Loucy (cell line): ENCODE results near the gene MAP3K15.

Experiments
- H2AFZ ChIP-seq: fragments of 200-600 bp; sonication (generic); 2 replicates; pipeline ENCODE4 v1.6.0; 2016; ENCODE audit warnings: antibody characterized with exemption, mild to moderate bottlenecking, low read length, moderate library complexity
- H3F3A ChIP-seq: fragments of 200-600 bp; 2 replicates; pipeline ENCODE4 v1.6.0; 2016; ENCODE audit warnings: antibody characterized with exemption, low read depth, mild to moderate bottlenecking
- H3K27me3 ChIP-seq: fragments of 200-600 bp; sonication (generic); 2 replicates; pipeline ENCODE4 v1.6.1; 2014; ENCODE audit warnings: low read length, mild to moderate bottlenecking; ENCODE audit not compliant: insufficient read depth, poor library complexity, severe bottlenecking
- H3K36me3 ChIP-seq: fragments of 200-600 bp; sonication (generic); 2 replicates; pipeline ENCODE4 v1.6.1; 2016; ENCODE audit warnings: low read length; ENCODE audit not compliant: insufficient read depth
- H3K4me1 ChIP-seq: fragments of 200-600 bp; sonication (generic); 2 replicates; pipeline ENCODE4 v1.5.1; 2014; ENCODE audit warnings: low read length, mild to moderate bottlenecking; ENCODE audit not compliant: insufficient read depth, poor library complexity, severe bottlenecking
- H3K4me2 ChIP-seq: fragments of 200-600 bp; sonication (generic); 2 replicates; pipeline ENCODE4 v1.6.0; 2014; ENCODE audit warnings: antibody characterized with exemption, low read length, low read depth, mild to moderate bottlenecking; ENCODE audit not compliant: poor library complexity, severe bottlenecking
- H3K4me3 ChIP-seq: fragments of 200-600 bp; sonication (generic); 2 replicates; pipeline ENCODE4 v1.5.1; 2014; ENCODE audit warnings: low read length, mild to moderate bottlenecking, mixed read lengths; ENCODE audit not compliant: poor library complexity, severe bottlenecking
- H3K79me2 ChIP-seq: fragments of 200-600 bp; sonication (generic); 2 replicates; pipeline ENCODE4 v1.6.1; 2014; ENCODE audit warnings: low read length; ENCODE audit not compliant: insufficient read depth
- H3K9ac ChIP-seq: fragments of 200-600 bp; sonication (generic); 2 replicates; pipeline ENCODE4 v1.6.0; 2014; ENCODE audit warnings: mild to moderate bottlenecking, low read depth, low read length, moderate library complexity; ENCODE audit not compliant: poor library complexity, severe bottlenecking
- H3K9me2 ChIP-seq: fragments of 200-600 bp; sonication (generic); replicated peaks from 2 replicates; pipeline ENCODE4 v1.6.1; 2016; ENCODE audit warnings: low read depth, low read length, mixed read lengths
- H3K9me3 ChIP-seq: fragments of 200-600 bp; sonication (generic); 2 replicates; pipeline ENCODE4 v1.6.1; 2014; ENCODE audit warnings: mild to moderate bottlenecking, antibody characterized with exemption, low read length, low read depth; ENCODE audit not compliant: insufficient read depth
- H4K20me1 ChIP-seq: fragments of 200-600 bp; sonication (generic); 2 replicates; pipeline ENCODE4 v1.6.0; 2014; ENCODE audit warnings: antibody characterized with exemption, low read length, mild to moderate bottlenecking; ENCODE audit not compliant: insufficient read depth, poor library complexity, severe bottlenecking
- EZH2phosphoT487 ChIP-seq: fragments of 200-600 bp; IDR thresholded peaks from 2 replicates; pipeline ENCODE4 v1.6.1; 2018; ENCODE audit warnings: antibody characterized with exemption, mild to moderate bottlenecking, moderate library complexity, borderline replicate concordance
- TF ChIP-seq, protein P1 (sequence below): fragments of 200-600 bp; sonication (generic); conservative IDR thresholded peaks from 2 replicates; pipeline ENCODE4 v1.5.1; 2014; ENCODE audit warnings: mild to moderate bottlenecking, antibody characterized with exemption, low read length

Gene MAP3K15

DNA sequence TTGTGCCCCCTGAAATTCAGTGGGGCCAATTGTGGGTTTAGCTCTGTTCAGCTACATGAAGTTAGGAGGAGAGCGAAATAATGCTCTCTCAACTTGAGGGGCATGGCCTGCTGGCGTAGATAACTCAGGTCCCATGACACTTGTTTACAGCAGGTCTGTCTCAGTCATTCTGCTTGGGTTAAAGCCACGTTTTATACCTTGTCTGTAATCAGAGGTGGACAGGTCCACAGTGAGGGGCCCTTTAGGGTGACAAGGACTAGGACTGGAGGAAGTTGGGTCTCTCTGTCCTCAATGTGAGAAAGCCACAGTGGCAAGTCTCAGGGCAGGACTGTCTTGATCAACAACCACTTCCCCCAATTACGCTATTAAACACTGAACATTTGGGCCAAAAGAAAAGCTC is 122.6 kb downstream of the MAP3K15 start:
- no peaks in the 10 kb centered on the region for H3K79me2 ChIP-seq
- H2AFZ ChIP-seq, result no peak overlapping the region
- no peaks in the 10 kb centered on the region for H3K4me1 ChIP-seq
- no peak overlapping the region for H3K9ac ChIP-seq
- no peaks in the 10 kb centered on the region for H3K36me3 ChIP-seq
- H4K20me1 ChIP-seq, result no peaks in the 10 kb centered on the region
- TF ChIP-seq, protein P1, sequence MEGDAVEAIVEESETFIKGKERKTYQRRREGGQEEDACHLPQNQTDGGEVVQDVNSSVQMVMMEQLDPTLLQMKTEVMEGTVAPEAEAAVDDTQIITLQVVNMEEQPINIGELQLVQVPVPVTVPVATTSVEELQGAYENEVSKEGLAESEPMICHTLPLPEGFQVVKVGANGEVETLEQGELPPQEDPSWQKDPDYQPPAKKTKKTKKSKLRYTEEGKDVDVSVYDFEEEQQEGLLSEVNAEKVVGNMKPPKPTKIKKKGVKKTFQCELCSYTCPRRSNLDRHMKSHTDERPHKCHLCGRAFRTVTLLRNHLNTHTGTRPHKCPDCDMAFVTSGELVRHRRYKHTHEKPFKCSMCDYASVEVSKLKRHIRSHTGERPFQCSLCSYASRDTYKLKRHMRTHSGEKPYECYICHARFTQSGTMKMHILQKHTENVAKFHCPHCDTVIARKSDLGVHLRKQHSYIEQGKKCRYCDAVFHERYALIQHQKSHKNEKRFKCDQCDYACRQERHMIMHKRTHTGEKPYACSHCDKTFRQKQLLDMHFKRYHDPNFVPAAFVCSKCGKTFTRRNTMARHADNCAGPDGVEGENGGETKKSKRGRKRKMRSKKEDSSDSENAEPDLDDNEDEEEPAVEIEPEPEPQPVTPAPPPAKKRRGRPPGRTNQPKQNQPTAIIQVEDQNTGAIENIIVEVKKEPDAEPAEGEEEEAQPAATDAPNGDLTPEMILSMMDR, result no peak
- TF ChIP-seq EZH2phosphoT487, result no peak
- no peak overlapping the region for H3K4me3 ChIP-seq
- H3K4me2 ChIP-seq, result no peak overlapping the region
- no peaks in the 10 kb centered on the region for H3F3A ChIP-seq
- H3K27me3 ChIP-seq, result no peaks in the 10 kb centered on the region
- no peaks in the 10 kb centered on the region for H3K9me2 ChIP-seq
- no peaks in the 10 kb centered on the region for H3K9me3 ChIP-seq

DNA sequence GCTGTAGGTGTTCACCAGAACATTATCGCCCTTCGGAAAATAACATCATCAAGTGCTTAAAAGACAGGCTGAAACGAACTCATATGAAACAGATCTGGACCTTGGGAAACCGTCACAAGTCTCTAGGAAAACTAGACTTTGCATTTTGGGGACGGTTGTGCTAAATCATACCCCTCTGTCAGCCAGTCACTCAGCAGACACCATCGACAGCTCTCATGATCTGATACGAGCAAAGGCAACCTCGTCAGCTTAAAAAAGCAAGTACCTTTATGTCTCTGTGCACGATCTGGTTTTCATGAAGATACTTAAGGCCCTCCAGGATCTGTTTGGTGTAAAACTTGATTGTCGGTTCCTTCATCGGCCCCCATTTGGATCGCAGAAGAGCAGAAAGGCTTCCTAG is 123.2 kb downstream of the MAP3K15 start:
- H2AFZ ChIP-seq, result no peak overlapping the region
- H3K4me2 ChIP-seq, result no peak overlapping the region
- H3K27me3 ChIP-seq, result no peaks in the 10 kb centered on the region
- H3F3A ChIP-seq, result no peaks in the 10 kb centered on the region
- H3K9me3 ChIP-seq, result no peaks in the 10 kb centered on the region
- TF ChIP-seq, protein P1, result no peak
- no peak for TF ChIP-seq EZH2phosphoT487
- H3K4me3 ChIP-seq, result no peak overlapping the region
- no peaks in the 10 kb centered on the region for H3K36me3 ChIP-seq
- H3K9me2 ChIP-seq, result no peaks in the 10 kb centered on the region
- H3K79me2 ChIP-seq, result no peaks in the 10 kb centered on the region
- H3K4me1 ChIP-seq, result no peaks in the 10 kb centered on the region
- no peaks in the 10 kb centered on the region for H4K20me1 ChIP-seq
- H3K9ac ChIP-seq, result no peak overlapping the region

DNA sequence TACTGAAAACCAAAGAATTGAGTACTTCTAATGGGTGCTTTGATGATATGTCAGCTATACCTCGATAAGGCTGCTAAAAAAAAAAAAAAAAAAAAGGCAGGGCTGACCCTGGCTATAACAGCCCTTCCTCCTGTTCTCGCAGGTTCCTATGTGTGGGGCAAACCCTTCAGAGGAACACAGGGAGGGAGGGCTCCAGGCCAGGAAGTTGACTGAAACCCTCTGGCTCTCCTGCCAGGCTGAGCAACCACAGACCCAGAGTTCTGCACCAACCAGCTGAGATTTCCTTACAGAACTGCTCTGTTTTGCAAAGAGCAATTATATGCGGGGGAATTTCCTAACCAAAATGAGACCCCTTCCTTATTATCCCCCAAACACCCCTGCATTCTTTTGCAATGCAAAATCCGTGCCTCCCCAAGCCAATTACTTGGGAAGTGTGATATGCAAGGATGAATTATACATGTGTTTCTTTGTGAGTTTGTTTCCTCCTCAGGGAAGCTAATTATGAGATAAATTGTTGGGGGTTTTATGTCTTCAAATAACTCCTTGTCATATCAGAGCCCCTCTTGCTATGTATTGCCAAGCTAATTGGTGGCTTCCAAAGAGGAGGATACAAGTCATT is 126.0 kb downstream of the MAP3K15 start:
- H3K9ac ChIP-seq, result no peak overlapping the region
- no peak overlapping the region for H2AFZ ChIP-seq
- H4K20me1 ChIP-seq, result no peaks in the 10 kb centered on the region
- no peaks in the 10 kb centered on the region for H3F3A ChIP-seq
- no peaks in the 10 kb centered on the region for H3K9me2 ChIP-seq
- no peaks in the 10 kb centered on the region for H3K4me1 ChIP-seq
- no peak for TF ChIP-seq EZH2phosphoT487
- TF ChIP-seq, protein P1, result no peak
- no peak overlapping the region for H3K4me3 ChIP-seq
- no peak overlapping the region for H3K4me2 ChIP-seq
- no peaks in the 10 kb centered on the region for H3K36me3 ChIP-seq
- H3K9me3 ChIP-seq, result no peaks in the 10 kb centered on the region
- no peaks in the 10 kb centered on the region for H3K79me2 ChIP-seq
- no peaks in the 10 kb centered on the region for H3K27me3 ChIP-seq
